Stimulated activated naive CD8-positive, alpha-beta T cell treated with anti-CD3 and anti-CD28 coated beads, Interleukin-15, Interleukin-2, amounts not matched to agents 100 ng/mL and 50 ng/mL, for 24 hours (primary cell): ENCODE measurements around the gene AEN.

Experiments
- H3K27ac Mint-ChIP-seq: one replicate; pipeline ENCODE4 v1.8.0; 2021; ENCODE audit warnings: mild to moderate bottlenecking, mixed read lengths
- H3K27me3 Mint-ChIP-seq: one replicate; pipeline ENCODE4 v1.8.0; 2021; ENCODE audit warnings: mixed read lengths
- H3K36me3 Mint-ChIP-seq: one replicate; pipeline ENCODE4 v1.8.0; 2021; ENCODE audit warnings: low read depth, mixed read lengths
- H3K4me1 Mint-ChIP-seq: one replicate; pipeline ENCODE4 v1.8.0; 2021; ENCODE audit warnings: low read depth, mixed read lengths
- H3K4me3 Mint-ChIP-seq: one replicate; pipeline ENCODE4 v1.8.0; 2021; ENCODE audit warnings: mild to moderate bottlenecking, mixed read lengths
- H3K9me3 Mint-ChIP-seq: one replicate; pipeline ENCODE4 v1.8.0; 2021; ENCODE audit warnings: mixed read lengths

Gene AEN

GRCh38 chr15:88658070-88658965 is 37.2 kb downstream of the AEN start:
- H3K4me3 Mint-ChIP-seq: no peak overlapping the region
- H3K27ac Mint-ChIP-seq: no peak overlapping the region
- H3K9me3 Mint-ChIP-seq: no peaks in the 10 kb centered on the region
- no peaks in the 10 kb centered on the region for H3K36me3 Mint-ChIP-seq
- H3K27me3 Mint-ChIP-seq: no peaks in the 10 kb centered on the region
- peaks cover 66% of the 10 kb centered on the region for H3K4me1 Mint-ChIP-seq

GRCh38 chr15:88658972-88659931 is 38.1 kb downstream of the AEN start:
- H3K27ac Mint-ChIP-seq: no peak overlapping the region
- no peaks in the 10 kb centered on the region for H3K27me3 Mint-ChIP-seq
- H3K9me3 Mint-ChIP-seq: no peaks in the 10 kb centered on the region
- H3K4me1 Mint-ChIP-seq: peaks cover 68% of the 10 kb centered on the region
- H3K36me3 Mint-ChIP-seq: no peaks in the 10 kb centered on the region
- H3K4me3 Mint-ChIP-seq: no peak overlapping the region

GRCh38 chr15:88661041-88661700 is 40.0 kb downstream of the AEN start:
- no peak overlapping the region for H3K27ac Mint-ChIP-seq

GRCh38 chr15:88661761-88662556 is 40.8 kb downstream of the AEN start:
- Mint-ChIP-seq H3K9me3 (no peaks in the 10 kb centered on the region), H3K4me3 (no peak overlapping the region), H3K27ac (no peak overlapping the region), H3K27me3 (no peaks in the 10 kb centered on the region), H3K4me1 (peaks cover 52% of the 10 kb centered on the region), H3K36me3 (no peaks in the 10 kb centered on the region)

More at GRCh38 chr15:88661041-88661700, 40.0 kb downstream of the AEN start:
- H3K27me3 Mint-ChIP-seq: no peaks in the 10 kb centered on the region
- H3K9me3 Mint-ChIP-seq: no peaks in the 10 kb centered on the region
- peaks cover 58% of the 10 kb centered on the region for H3K4me1 Mint-ChIP-seq
- H3K36me3 Mint-ChIP-seq: no peaks in the 10 kb centered on the region
- H3K4me3 Mint-ChIP-seq: no peak overlapping the region

- H3K9me3 Mint-ChIP-seq: no peaks in the 10 kb centered on the region
- H3K27ac Mint-ChIP-seq: no peak overlapping the region
- H3K4me3 Mint-ChIP-seq: no peak overlapping the region
- no peaks in the 10 kb centered on the region for H3K27me3 Mint-ChIP-seq
- peaks cover 40% of the 10 kb centered on the region for H3K4me1 Mint-ChIP-seq
- H3K36me3 Mint-ChIP-seq: no peaks in the 10 kb centered on the region
Measured at GRCh38 chr15:88663141-88663621, 42.0 kb downstream of the AEN start.

- peaks cover 6% of the 10 kb centered on the region for H3K27me3 Mint-ChIP-seq
- H3K9me3 Mint-ChIP-seq: no peaks in the 10 kb centered on the region
- no peaks in the 10 kb centered on the region for H3K36me3 Mint-ChIP-seq
- H3K4me3 Mint-ChIP-seq: no peak overlapping the region
- H3K4me1 Mint-ChIP-seq: peaks cover 29% of the 10 kb centered on the region
- H3K27ac Mint-ChIP-seq: no peak overlapping the region
Measured at GRCh38 chr15:88664151-88664778, 43.1 kb downstream of the AEN start.

- H3K4me1 Mint-ChIP-seq: no peaks in the 10 kb centered on the region
Measured at GRCh38 chr15:88674661-88675060, 53.5 kb downstream of the AEN start.

GRCh38 chr15:88678755-88679154 is 57.6 kb downstream of the AEN start:
- no peak overlapping the region for H3K27ac Mint-ChIP-seq

More at GRCh38 chr15:88674661-88675060, 53.5 kb downstream of the AEN start:
- H3K9me3 Mint-ChIP-seq: no peaks in the 10 kb centered on the region
- no peak overlapping the region for H3K4me3 Mint-ChIP-seq
- no peaks in the 10 kb centered on the region for H3K36me3 Mint-ChIP-seq
- no peak overlapping the region for H3K27ac Mint-ChIP-seq
- H3K27me3 Mint-ChIP-seq: peaks cover 47% of the 10 kb centered on the region

GRCh38 chr15:88680241-88681001 is 59.3 kb downstream of the AEN start:
- Mint-ChIP-seq H3K36me3 (no peaks in the 10 kb centered on the region), H3K4me3 (no peak overlapping the region), H3K27me3 (peaks cover 15% of the 10 kb centered on the region), H3K4me1 (no peaks in the 10 kb centered on the region), H3K27ac (no peak overlapping the region), H3K9me3 (no peaks in the 10 kb centered on the region)

More at GRCh38 chr15:88678755-88679154, 57.6 kb downstream of the AEN start:
- Mint-ChIP-seq H3K27me3 (peaks cover 18% of the 10 kb centered on the region), H3K4me1 (no peaks in the 10 kb centered on the region), H3K4me3 (no peak overlapping the region), H3K9me3 (no peaks in the 10 kb centered on the region), H3K36me3 (no peaks in the 10 kb centered on the region)

- Mint-ChIP-seq H3K4me1 (no peaks in the 10 kb centered on the region), H3K27ac (no peak overlapping the region), H3K27me3 (peaks cover 13% of the 10 kb centered on the region), H3K36me3 (no peaks in the 10 kb centered on the region), H3K4me3 (no peak overlapping the region), H3K9me3 (no peaks in the 10 kb centered on the region)
Measured at GRCh38 chr15:88681610-88682221, 60.6 kb downstream of the AEN start.
